ENCODE measurements around the gene KAZN. TPM values are rescaled to one million over a fixed set of nuclear protein-coding genes. Genes with fewer than 3 reads are reported as not detected.
A peak's percentile ranks its signal among the peaks of the same experiment; 100 is the strongest.

KAZN gene
- total RNA-seq, 1 donor from 2014 or later: 9.4 TPM

DNA sequence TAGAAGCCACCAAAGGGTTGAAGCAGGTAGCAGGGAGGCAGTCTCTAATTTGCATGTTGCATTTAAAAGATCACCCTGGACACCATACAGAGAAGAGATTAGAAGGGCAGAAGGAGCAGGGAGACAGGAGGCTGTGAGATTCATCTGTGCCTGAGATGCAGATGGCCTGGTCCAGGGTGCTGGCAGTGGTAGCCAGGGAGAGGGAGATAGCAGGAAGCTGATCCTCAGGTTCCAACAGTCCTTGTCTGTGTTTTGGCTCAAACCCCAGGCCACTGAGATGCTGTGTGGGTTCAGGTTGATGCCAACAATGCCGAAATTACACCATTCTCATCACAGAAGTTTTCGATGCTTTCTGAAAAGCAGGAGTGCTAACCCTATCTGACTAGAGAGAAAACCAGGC lies 113.7 kb downstream of the KAZN start:
- no peak for DNase-seq (ENCODE audit: low spot score)

DNA sequence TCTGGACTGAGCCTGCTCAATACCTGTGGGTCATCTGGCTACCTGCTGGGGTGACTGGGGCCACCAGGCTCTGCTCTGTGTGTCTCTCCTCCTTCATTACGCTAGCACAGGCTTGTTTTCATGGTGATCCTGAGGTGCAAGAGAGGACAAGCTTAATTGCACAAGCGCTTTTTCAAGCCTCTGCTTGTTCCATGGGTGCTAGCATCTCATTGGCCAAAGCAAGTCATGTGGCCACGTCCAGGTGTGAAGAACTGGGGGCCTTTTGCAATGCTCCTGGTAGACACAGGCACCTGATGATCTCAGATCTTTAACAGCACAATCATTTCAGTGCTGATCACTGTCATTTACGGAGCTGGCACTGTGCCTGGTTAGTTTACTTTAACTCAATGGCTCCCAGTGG lies 114.6 kb downstream of the KAZN start:
- DNase-seq (ENCODE audit: low spot score): no peak

DNA sequence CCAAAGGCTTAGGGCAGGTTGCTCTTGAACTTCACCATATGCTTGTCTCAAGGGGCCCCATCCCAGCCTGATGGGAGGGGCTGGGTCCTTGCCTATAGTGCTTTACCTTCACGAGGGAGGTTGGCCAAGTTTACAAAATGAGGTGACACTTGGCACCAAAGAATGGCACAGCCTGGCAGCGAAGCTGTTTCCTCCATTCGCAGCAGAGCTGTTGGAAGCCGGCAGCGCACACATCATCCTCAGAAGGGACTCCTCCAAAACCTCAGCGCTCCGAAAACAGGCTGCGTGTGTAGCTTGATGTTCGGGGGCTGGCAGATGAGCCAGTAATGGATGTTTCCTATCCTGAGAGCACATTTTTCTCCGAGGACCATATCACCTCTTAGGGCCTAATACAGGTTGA lies 116.8 kb downstream of the KAZN start:
- DNase-seq (ENCODE audit: low spot score): no peak

DNA sequence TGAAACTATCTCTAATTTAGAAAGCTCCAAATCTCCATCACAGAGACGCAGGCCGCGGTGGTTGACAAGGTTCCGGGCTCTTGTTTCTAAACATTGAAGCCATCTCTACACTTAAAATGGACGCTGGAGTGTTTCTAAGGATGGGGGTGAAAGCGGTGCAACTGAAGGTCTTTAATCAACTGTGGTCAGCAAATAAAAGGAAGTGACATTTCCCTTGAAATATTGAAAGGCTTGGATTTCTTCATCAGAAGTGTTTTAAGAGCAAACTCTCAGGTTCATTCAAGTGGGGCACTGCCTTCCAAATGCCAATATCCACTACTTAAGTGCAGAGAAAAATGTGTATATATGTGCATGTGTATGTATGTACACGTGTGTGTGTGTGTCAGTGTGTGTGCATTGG lies 117.3 kb downstream of the KAZN start:
- no peak for DNase-seq (ENCODE audit: low spot score)

DNA sequence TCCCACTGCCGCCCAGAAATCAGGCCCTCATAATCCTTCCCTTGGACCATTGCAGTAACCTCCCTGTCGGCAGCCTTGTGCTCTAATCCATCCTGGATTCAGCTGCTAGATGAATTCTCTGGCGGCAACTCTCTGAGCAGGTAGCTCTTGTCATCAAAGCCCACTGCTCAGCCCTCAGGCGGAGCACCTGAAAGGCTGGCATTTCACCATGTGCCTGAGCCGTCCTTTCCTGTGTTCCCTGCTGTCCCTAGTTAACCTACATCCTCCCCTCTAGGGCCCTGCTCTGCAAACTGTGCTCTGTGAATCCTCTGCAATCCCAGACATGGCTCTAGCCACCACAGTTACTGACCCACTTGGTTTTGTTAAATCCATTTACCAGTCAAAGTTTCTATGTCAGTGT lies 118.0 kb downstream of the KAZN start:
- no peak for DNase-seq (ENCODE audit: low spot score)

DNA sequence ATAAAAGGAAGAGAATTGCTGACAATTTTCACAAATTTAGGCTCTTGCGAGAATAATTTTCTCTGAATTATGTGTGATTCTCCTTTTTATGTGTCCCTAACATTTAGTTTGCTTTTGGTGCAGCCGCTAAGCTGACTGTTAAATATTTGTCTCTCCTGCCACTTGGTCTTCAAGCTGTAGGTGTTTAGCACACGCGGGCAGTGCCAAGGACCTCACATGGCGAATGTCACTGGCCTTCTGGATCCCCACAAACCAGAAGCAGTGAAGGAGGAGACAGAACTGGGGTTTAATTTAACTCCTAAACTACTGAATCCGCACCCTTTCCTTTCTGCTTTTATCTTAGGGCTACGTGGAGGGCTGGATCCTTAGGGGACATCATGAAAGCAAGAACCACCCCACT lies 120.0 kb downstream of the KAZN start:
- DNase-seq (ENCODE audit: low spot score): no peak

DNA sequence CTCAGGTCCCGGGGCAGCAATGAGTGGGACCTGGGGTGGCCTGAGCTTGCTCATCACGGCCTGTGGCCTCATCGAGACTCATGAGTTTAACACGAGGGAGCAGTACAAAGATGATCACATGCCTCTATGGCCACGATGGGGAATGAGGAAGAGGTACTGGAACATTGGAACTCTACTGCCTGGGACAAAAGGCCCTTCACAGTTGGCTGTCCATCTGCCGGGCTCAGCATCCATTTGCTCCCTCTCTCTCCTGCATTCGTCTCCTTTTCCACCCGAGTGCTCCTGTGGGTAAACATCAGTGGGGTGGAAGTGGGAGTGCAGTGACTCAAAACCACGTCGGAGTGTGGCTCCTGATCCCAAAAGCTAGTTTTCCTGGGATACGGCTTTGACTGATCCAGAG lies 124.9 kb downstream of the KAZN start:
- no peak for DNase-seq (ENCODE audit: low spot score)

DNA sequence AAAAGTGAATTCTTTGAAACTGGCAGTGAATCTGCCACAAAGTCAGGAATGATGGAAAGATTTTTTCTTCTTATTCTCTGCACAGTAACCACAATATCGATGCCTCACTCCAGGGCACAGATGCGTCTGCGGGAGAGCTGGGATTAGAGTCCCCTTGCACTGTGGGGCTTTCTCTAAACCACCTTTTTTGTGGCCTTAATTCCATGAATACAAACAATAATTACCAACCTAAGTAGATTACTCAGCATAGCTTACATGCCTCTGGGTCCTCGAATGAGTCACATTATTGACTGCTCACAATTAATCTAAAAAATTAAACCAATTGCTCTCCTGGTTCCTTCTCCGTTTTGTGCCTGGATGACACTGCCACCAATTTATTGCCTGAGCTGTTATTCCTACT lies 125.8 kb downstream of the KAZN start:
- no peak for DNase-seq (ENCODE audit: low spot score)

DNA sequence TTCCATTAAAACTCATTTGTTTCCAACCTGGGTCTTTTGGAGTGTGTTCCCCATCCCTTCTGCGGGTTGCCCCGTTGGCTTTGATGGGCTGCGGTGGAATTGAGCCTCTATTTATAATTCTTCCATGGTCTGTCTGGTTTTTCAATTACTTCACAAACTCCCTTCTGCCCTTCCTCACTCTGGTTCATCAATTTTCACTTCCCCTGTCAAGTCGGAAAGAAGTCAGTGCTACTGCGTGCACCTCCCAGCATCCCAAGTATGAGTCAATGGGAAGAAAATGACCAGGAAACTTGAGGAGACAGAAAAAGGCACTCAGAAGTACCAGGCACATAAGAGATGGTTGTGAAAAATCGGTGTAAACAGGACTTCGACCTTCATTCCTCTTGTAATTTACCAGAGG lies 126.2 kb downstream of the KAZN start:
- no peak for DNase-seq (ENCODE audit: low spot score)

DNA sequence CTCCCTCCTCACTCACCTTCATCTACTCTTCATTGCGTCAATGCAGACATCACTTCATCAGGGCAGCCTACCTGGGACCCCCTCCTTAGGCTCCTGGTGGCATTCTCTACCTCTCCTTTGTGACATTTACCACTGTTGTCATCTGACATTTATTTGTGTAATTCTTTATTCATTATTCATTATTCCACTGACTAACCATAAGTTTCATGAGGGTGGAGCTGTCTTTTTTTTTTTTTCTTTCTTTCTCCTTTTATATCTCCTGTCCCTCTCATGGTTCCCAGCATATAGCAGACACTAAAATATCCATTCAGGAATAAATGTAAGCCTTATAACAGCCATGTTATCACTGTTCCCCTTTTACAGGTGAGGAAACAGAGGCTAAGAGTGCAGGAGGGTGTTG lies 126.8 kb downstream of the KAZN start:
- no peak for DNase-seq (ENCODE audit: low spot score)

DNA sequence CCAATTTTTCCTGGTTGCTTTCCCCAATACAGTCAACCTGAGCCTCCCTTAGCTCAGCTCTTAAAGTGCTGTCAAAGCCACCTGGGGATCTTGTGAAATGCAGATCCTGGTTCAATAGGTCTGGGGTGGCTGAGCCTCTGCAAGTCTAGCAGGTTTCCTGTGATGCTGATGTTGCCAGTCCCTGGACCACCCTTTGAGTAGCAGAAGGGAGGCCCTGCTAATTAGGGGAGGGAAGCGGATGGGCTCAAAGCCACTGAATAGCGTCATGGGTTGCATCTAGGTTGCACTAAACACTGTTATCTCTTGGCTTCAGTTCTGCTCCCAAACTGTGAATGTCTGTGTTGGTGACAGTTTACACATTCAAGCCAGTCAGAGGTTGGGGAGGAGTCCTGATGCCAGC lies 127.2 kb downstream of the KAZN start:
- DNase-seq (ENCODE audit: low spot score): no peak

DNA sequence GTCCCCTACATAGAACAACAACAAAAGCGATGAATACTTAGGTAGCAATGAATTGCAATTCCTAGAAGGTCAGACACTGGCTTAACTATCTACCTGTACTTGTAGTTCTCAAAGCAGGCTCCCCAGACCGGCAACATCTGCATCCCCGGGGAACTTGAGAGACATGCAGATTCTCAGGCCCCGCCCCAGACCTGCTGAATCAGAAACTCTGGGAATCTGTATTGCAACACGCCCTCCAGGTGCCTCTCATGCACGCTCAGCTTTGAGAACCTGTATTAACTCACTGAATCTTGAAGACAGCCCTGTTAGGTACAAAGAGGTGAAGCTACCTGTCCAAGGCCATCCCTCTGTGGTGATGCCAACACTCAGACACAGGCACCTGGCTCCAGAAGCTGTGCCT lies 128.1 kb downstream of the KAZN start:
- DNase-seq (ENCODE audit: low spot score): no peak

DNA sequence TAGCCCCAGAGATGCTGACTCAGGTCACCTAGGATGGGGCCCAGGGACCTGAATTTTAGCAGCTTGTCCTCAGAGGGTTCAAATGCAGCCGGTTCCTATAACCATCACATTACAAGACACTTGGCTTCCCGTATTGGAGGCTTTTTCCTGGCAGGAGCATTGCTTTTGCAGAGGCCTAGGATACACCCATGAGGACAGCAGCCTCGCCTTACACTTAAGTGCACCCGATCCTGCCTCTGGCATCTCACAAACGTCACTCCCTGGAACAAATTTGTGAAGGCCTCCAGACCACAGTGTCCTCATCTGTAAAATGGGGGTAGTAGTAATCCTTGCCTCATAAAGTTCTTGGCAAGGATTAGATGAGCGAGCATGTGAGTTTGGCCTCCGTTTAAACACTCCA lies 130.0 kb downstream of the KAZN start:
- DNase-seq (ENCODE audit: low spot score): no peak

DNA sequence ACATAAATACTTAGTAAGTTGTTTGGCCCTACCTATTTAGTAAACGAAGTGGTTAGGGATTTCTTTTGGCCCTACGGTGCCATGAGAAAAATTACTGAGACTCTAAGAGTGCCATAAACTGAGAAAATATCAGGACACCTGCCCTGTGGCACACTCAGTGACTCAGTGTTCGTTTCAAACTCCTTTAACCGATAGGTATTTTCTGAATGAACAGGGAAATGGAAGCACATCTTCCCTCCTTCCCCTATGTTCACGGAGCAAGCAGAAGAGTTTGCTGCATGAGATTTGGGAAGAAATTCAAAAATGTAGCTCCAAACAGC lies 134.2 kb downstream of the KAZN start:
- no peak for DNase-seq (ENCODE audit: low spot score)

DNA sequence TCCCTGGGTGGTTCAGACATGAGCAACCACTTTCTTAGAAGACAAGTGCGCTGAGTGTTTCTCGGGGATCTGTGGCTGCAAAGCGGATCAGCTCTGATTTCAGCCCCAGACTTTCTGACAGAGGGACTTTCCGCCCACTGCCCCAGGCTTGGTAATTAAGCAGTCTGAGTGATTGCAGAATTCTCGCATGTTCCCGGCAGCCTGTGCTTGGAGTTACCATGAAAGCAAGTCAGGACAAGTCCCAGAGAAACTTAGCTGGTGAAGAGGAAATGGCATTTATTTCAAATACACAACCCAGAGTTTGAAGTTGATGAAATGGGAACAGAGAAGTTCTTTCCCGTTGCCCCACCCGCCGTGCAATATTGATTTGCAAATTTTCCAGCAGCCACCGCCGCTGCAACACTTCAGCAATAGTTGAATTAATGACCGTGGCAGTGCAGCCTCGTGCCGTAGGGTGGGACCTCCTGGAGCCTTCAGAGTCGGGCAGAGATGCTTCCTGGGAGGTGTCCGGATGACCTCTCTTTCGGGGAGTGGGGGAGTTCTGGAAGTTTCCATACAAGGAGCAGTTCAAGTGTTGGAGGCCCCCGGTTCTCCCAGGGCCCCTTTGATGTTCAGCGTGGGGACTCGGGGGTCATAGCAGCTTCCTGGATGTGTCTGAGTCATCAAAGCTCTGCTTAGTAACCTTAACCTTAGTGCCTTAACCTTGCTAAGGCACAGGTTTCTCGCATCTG lies 134.7 kb downstream of the KAZN start:
- peak; percentile 75 for DNase-seq (ENCODE audit: low spot score)

DNA sequence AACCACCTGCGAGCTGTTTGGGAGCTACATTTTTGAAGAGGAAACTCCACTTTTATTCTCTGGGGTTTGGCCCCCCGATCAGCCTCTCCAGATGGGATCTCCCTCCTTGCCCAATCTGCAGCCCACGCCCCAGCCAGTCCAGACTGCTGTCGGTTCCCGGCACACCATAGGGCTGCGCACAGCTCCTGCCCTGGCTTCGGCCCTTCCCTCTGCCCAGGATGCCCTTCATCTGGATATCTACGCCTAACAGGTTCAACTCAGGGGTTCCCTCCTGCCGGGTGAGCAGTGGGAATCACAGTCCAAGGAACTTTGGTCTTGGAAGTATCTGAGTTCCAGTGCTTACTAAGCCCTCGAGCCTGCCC lies 135.3 kb downstream of the KAZN start:
- DNase-seq (ENCODE audit: low spot score): no peak

DNA sequence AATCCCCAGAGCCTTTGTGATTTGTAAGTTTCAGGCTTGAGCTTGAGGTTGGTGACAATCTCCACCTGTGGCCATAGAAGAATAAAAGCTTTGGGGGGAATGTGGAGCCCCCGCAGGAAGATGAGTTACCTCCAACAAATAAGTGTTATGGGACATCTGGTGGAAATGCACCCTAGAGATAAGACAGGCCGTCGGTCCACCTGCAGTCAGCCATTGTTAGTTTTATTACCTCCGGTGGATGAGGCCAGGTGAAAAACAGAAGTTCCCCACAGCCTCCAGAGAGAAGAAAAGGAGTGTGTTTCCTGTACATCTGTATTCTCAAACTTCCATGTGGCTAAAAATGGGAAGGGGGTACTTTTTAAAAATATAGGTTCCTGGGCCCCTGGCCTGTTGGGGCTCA lies 137.4 kb downstream of the KAZN start:
- no peak for DNase-seq (ENCODE audit: low spot score)

DNA sequence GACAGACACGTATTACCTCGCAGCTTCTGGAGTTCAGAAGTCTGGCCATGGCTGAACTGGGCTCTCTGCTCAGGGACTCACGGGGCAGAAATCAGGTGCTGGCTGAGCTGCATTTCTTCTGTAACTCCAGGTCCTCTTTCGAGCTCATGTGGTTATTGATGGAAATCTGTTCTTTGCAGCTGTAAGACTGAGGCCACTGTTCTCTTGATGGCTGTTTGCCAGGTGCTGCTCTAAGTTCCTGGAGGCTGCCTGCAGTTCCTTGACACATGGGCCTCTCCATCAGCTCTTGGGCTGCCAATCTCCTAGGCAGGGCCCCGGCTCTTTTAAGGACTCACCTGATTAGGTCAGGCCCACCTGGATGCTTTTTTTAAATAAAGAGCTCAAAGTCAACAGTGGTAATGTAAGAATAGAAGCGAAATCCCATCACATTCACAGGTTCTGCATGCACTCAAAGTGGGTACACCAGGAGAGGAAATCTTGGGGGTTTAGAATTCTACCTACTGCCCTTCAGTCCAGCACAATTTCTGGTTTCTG lies 139.1 kb downstream of the KAZN start:
- DNase-seq (ENCODE audit: low spot score): no peak

DNA sequence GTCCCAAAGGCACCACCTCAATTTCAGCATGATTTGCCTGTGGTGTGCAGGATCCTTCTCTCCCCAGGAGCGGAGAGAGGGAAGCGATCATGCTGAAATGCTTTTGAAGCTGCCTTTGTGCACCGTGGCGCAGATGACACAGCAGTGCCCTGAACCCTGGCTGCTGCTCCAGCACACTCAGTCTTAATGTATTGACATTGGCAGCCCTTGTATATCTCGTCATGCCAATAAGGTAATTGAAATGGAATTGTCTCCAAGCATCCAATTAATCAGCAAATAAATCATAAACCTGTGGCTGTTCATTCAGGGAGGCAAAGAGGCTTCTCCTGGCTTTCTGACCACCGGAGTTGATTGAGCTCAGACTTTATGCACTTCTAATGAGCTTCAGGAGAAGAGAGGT lies 139.8 kb downstream of the KAZN start:
- DNase-seq (ENCODE audit: low spot score): no peak

DNA sequence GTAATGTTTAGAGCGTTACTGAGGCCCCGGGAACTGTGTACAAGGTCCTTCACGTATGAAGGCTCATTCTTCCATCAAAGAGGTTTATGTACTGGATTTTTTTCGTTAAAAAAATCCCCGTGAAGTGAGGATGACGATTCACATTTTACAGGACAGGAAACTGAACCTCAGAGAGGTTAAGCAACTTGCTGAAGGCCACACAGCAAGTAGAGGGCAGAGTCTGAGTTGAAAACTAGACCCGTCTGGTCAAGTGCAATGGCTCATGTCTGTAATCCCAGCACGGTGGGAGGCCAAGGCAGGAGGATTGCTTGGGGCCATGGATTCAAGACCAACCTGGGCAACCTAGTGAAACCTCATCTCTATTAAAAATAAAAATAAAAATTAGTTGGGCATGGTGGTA lies 140.2 kb downstream of the KAZN start:
- no peak for DNase-seq (ENCODE audit: low spot score)

DNA sequence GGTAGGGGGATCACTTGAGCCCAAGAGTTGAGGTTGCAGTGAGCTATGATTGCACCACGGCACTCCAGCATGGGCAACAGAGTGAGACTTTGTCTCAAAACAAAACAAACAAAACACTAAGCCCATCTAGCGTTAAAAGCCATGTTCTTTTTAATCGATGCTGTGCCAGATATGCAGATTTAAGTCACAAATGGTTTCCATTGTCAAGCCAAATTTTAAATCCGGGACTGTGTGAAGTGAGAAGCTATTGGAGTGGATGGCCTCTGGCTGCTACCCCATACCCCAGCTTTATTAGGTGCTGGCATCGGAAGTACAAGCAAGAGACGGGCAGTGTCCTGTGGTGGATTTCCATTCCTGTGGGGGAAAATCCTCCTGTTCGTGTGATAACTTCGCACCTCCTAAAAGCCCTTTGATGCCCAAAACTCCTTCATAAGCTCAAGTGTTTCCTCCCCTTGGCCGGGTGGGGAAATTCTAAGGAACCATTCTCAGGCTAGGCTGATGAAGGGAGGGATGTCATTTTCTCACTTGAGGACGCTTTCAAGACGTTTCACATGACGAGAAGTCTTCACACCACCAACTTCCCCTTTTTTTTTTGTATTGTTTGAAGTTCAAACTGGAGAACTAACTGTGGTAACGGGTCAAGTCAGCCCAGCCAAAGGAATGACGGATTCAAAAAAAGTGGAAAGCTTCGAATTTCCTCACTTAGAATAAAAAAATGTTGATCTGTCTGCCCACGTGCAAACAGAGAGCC lies 140.8 kb downstream of the KAZN start:
- DNase-seq (ENCODE audit: low spot score): no peak

DNA sequence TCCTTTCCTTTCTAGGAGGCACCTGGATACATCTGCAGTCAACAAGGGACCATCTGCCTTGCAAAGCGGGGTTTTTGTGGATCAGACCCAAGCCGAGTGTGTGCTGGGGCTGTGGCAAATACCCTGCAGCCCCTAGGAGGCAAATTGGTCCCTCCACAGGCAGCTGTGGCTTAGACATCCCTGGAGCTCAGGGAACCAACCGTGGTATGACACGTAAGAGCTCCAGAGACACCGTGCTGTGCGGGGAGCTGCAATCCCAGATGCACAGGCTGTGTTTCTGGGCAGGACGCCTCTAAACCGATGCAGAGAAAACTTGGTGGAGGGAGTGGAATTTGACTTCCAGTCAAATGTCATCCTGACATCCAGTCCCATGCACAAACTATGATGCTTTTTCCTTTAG lies 141.5 kb downstream of the KAZN start:
- DNase-seq (ENCODE audit: low spot score): no peak

DNA sequence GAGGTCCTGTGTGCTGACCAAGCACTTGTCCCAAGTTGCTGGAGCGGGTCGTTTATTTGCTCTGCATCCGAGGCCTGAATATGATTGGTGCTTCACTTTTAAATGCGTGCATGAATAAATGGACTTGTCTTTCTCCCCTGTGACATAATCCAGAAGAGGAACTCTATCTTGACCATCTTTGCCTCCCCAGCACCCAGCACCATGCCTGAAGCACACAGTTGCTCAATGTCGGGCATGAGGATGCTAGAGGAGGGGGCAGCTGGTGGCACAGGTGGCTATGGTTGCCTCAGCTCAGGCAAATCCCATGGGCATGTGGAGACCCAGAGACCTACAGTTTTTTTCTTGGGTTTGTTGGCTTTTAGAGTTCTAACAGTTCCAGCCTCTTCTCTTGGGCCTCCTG lies 142.6 kb downstream of the KAZN start:
- DNase-seq (ENCODE audit: low spot score): no peak

DNA sequence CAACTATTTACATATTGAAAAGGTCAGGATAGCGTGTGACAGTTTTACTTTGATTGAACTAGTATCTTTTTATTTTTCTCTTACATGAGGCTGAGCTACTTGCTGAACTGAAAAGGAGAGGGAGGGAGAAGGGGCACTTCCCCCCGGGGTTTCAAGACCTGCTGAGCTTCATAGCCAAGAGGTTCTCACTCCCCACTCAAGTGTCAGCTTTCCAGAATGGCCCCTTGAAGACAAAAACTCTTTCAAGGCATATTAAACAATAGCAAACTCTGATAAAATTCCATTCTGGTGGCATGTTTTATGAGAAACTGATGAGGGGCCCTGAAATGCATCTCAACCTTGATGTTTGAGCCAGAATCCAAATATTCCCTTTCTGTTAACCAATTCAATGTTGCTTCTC lies 143.0 kb downstream of the KAZN start:
- DNase-seq (ENCODE audit: low spot score): no peak
